ENCODE data around the gene TMEM273.

DNA sequence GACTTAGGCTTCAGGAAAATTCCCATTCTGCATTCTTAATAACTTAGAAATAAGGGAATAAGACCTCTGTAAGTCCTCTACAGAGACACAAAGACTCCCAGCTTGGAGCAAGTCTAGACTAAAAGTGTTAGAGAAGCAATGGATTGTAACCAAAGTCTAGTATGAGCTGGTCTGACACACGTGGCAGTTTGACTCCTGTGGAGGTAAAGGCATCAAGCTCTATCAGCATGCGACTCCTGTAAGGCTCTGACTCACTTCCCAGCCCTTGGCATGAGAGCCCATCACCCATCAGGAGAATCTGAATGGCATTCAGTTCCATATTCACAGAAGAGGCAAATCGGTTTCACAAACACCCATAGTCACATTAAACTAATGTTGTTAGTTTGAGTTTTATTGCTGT, 68.4 kb downstream of the TMEM273 start:
- no peak for TF ChIP-seq POLR2A (IDR thresholded peaks at IDR 0.05)
- TF ChIP-seq, protein P1, sequence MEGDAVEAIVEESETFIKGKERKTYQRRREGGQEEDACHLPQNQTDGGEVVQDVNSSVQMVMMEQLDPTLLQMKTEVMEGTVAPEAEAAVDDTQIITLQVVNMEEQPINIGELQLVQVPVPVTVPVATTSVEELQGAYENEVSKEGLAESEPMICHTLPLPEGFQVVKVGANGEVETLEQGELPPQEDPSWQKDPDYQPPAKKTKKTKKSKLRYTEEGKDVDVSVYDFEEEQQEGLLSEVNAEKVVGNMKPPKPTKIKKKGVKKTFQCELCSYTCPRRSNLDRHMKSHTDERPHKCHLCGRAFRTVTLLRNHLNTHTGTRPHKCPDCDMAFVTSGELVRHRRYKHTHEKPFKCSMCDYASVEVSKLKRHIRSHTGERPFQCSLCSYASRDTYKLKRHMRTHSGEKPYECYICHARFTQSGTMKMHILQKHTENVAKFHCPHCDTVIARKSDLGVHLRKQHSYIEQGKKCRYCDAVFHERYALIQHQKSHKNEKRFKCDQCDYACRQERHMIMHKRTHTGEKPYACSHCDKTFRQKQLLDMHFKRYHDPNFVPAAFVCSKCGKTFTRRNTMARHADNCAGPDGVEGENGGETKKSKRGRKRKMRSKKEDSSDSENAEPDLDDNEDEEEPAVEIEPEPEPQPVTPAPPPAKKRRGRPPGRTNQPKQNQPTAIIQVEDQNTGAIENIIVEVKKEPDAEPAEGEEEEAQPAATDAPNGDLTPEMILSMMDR (IDR thresholded peaks at IDR 0.05), result no peak
